HTERT RPE-1 (cell line): Measurements from ENCODE around the gene CEACAM19.
"Not testable (repeated sequence)": the region's sequence is repeated elsewhere in the genome, so short reads cannot be mapped to it uniquely, and the experiment has no call there.

ENCODE experiments used
- in situ Hi-C: fragments of 300-500 bp; cut with MboI; formaldehyde crosslinking; loops from 4 replicates; pipeline ENCODE4 v1.14.3; 2020; ENCODE audit warnings: low sequenced_read_pairs

The CEACAM19 gene

DNA sequence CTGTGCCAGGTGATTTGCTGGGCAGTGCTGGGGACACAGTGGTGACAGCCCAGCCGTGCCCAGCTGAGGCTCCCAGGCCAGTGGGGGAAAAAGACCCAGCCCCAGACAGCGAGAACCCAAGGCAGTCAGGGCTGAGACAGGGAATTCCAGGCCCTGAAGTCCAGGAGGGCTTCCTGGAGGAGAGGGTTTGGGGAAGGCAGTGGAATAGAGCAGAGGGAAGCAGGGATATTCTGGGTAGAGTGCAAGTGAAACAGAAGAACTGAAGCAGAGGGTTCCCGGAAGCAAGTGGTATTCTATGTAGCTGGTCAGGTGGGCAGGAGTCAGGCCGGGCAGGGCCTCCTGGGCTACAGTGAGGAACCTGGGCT, 26.4 kb downstream of the CEACAM19 start:
- in situ Hi-C loops, result no loop called here

DNA sequence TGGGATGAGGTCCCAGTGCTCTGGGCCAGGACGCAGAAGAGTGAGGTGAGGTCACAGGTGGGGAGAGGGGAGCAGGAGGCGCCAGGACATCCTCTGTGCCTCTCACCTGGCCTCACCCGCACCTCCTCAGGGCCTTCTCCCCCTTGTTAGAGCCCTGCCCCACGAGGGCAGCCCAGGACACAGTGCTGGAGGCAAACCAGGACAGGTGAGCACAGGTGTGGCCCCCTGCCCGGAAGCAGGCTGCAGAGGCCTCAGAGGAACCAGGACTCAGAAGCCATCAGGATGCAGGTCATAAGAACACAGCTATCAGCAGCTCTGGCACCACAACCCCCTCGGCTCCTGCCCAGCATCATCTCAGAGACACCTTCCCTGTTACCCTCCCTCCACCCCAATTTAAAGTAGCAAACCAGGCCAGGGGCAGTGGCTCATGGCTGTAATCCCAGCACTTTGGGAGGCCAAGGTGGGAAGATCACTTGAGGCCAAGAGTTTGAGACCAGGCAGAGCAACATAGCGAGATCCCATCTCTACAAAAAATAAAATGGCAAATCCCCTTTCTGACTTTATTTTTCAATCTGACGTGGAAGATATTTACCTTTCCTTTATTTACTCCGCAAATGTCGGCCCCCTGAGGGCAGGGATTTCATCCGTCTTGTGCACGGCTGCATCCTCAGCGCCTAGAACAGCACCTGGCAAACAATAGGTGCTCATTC, 27.4 kb downstream of the CEACAM19 start, which contains the start of gene CEACAM16:
TSS of gene CEACAM16 (plus strand) at position 660 of the 710 bp plus-strand sequence. CDS start 2,306 bp downstream, outside the sequence.
- in situ Hi-C loops, result no loop called here

DNA sequence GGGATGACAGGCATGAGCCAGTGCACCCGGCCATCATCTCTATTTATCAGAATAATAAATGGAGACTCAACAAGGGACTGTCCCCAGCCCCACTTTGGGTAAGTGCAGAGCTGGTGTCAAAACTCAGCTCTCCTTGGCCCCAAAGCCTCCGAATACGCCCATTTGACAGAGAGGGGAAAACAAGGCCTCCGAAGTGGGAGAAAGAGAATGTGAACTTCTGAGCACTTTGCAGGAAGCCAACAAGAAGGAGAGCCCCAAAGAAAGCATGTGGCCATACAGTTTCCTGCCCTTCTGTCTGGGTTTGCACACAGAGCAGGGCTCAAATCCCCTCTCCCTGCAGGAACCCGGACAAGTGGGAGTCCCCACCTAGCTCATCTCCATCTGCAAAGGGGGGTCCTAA, 29.3 kb downstream of the CEACAM19 start:
- in situ Hi-C loops, result no loop called here

DNA sequence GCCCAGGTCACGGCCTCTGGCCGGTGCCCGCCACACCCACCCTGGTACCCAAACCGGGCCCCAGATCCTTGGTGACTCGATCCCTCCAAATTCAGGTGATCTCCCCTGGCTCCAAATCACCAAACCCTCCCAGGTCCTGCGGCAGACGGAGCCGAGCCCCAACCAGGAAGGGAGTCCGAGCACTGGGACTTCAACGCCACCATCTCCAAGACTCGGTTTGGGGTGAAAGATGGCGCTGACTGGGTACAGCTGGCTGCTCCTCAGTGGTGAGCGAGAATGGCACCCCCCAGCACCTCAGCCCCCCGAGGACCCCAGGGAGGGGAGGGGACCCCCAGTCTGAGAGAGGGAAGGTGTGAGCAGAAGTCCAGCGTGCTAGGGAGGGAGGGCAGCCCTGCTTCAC, 29.9 kb downstream of the CEACAM19 start:
- in situ Hi-C loops, result no loop called here

DNA sequence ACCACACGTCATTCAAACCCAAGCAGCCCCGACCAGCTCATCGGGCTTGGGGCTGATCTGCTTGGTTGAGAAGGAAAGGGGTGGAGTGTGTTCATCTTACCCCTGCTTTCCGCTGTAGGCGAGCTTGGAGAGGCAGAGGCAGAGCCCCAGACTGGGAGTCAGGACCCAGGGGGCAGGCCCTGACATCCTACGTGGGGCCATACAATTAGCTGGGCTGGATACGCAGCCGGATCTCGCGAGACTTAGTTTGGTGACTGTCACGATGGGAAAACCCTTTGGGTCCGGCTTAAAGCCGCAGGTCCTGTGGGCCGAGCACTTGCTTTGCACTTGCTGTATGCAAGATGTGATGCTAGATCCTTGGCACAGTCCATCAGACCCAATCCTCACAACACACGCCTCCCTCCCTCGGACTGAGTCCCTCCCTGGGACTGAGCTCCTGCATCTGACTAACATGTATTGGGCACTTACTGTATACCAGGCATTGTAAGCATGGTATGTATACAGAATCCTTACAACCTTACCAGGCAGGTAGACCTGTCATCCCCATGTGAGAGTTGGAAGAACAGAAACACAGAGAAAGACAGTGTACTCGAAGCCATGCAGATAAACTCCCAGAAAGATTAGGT, 31.4 kb downstream of the CEACAM19 start:
- in situ Hi-C loops, result no loop called here

DNA sequence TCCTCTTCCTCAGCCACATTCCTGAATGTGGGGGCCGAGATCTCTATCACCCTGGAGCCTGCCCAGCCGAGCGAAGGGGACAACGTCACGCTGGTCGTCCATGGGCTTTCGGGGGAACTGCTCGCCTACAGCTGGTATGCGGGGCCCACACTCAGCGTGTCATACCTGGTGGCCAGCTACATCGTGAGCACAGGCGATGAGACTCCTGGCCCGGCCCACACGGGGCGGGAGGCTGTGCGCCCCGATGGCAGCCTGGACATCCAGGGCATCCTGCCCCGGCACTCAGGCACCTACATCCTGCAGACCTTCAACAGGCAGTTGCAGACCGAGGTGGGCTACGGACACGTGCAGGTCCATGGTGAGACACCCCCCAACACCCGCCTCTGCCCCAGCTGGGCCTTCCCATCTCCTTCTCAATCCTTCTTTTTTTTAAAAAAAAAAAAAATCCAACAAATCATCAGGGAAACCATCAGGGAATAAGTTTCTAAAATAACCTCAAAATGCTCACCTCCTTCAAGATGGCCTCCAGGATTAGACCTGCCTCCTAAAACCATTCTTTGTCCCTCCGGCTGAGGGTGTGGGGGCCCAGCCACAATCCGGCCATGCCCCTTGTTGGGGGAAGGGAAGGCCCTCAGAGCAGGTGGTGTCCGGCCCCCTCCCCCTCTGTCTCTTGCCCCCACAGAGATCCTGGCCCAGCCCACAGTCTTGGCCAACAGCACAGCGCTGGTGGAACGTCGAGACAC, 32.2 kb downstream of the CEACAM19 start:
- in situ Hi-C loops, result no loop called here

DNA sequence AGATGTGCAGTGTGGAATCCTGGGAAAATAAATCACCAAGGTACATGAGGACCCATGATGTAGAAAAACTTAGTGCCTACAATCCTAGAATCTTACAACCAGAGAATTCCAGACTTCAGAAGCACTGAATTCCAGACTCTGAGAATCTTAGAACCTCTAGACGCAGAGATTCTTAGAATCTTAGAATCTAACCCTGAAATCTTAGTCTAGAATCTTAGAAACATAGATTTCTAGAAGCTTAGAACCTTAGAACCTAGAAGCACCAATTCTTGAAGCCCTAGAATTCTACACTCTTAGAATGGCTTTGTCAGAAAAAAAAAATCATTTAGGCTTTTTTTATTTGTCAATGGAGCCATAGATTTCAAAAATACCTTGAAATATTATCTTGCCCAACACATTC, 33.7 kb downstream of the CEACAM19 start:
- in situ Hi-C loops, result no loop called here

DNA sequence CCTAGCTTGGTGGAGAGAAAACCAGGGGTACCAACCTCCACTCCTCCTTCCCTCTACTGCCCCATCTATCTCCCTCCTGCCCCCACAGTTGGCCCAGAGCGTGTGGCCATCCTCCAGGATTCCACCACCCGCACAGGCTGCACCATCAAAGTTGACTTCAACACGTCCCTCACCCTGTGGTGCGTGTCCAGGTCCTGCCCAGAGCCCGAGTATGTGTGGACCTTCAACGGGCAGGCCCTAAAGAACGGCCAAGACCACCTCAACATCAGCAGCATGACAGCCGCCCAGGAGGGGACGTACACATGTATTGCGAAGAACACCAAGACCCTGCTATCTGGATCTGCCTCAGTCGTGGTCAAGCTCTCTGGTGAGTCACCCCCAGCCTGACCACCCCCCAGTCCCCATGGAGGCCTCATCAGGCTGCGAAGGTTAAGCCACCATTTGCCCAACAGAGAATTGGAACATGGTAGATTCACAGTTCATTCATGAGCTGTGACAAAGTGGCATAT, 34.3 kb downstream of the CEACAM19 start:
- in situ Hi-C loops, result no loop called here

DNA sequence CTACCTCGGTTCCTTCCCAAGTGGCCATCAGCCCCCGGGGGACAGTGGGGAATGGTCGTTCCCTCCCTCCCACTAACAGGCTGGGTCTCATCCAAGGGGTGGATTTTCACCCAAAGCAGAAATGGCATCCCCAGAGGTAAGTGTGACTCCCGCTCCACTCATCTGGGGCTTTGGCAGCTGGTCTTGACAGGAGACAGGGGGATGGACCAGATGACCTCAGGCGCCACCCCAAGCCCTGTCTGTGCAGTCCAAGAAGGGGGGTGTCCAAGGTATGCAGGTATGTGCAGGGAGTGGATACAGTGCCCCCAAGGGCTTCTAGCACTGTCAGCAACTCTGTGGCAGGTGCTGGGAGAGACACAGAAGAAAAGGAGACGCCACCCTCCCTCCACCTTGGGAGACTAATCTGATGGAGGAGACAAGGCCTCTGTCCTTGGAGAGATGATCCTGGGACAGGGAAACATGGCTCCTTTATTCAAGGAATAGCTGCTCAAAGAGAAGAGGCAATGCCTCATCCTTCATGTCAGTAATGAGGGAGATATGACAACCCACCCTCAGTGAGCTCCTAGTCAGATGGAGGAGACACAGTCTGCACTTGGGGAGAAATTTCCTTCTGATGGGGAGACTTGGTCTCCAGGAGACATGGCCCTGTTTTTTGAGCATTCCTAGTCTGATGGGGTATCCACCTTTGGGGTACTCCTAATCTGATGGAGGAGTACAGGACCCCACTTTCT, 35.4 kb downstream of the CEACAM19 start:
- in situ Hi-C loops, result no loop called here

DNA sequence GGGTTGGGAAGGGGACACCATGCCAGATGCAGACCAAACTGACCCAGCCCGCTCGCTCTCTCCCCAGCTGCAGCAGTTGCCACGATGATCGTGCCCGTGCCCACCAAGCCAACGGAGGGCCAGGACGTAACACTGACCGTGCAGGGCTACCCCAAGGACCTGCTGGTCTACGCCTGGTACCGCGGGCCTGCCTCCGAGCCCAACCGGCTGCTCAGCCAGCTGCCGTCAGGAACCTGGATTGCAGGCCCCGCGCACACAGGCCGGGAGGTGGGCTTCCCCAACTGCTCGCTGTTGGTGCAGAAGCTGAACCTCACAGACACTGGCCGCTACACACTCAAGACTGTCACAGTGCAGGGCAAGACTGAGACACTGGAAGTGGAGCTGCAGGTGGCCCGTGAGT, 36.5 kb downstream of the CEACAM19 start:
- in situ Hi-C loops, result no loop called here

DNA sequence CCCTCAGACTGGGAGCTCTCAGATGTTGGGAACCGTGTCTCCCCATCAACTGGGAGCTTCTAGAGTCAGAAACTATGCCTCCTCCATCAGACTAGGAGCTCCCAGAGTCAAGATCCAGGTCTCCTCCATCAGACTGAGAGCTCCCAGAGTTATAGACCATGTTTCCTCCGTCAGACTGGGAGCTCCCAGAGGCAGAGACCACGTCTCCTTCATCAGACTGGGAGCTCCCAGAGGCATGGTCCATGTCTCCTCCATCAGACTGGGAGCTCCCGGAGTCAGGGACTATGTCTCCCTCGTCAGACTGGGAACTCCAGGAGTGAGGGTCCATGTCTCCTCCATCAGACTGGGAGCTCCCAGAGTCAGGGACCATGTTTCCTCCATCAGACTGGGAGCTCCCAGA, 37.7 kb downstream of the CEACAM19 start:
- in situ Hi-C loops, result no loop called here

DNA sequence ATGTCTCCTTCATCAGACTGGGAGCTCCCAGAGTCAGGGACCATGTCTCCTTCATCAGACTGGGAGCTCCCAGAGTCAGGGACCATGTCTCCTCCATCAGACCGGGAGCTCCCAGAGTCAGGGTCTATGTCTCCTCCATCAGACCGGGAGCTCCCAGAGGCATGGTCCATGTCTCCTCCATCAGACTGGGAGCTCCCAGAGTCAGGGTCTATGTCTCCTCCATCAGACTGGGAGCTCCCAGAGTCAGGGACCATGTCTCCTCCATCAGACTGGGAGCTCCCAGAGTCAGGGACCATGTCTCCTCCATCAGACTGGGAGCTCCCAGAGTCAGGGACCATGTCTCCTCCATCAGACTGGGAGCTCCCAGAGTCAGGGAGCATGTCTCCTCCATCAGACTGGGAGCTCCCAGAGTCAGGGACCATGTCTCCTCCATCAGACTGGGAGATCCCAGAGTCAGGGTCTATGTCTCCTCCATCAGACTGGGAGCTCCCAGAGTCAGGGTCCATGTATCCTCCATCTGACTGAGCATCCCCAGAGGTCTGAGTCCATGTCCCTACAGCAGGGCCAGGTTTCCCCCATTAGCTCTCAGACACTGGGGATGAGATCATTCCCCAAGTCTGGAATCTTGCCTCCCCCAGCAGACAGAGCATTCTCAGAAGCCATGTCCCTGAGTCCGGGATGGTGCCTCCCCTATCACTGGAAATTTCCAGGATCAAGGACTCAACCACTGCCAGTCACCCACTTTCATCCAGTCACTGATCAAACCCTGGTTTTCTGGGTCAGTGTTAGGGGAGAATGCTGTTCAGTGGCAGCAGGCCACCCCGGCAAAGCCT, 38.4 kb downstream of the CEACAM19 start:
- in situ Hi-C loops, result not testable (repeated sequence)

DNA sequence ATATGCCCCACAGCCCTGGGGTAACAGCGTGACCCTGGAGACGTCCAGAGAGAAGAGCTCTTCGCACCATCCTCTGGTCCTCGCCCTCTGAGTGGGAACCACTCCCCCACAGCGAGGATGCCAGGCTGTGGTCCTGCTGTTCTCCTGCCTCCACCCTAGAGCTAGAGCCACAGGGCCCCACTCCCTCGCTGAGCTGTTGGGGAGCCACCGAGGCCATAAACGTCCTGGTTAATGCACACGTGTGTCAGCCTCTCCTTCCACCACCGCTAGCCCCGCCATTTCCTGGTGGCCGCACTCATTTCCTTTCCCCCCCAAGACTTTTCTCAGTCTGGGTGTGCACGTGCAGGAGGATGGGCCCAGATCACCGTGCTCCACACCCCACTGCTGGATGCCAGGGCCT, 39.2 kb downstream of the CEACAM19 start:
- in situ Hi-C loops, result no loop called here

DNA sequence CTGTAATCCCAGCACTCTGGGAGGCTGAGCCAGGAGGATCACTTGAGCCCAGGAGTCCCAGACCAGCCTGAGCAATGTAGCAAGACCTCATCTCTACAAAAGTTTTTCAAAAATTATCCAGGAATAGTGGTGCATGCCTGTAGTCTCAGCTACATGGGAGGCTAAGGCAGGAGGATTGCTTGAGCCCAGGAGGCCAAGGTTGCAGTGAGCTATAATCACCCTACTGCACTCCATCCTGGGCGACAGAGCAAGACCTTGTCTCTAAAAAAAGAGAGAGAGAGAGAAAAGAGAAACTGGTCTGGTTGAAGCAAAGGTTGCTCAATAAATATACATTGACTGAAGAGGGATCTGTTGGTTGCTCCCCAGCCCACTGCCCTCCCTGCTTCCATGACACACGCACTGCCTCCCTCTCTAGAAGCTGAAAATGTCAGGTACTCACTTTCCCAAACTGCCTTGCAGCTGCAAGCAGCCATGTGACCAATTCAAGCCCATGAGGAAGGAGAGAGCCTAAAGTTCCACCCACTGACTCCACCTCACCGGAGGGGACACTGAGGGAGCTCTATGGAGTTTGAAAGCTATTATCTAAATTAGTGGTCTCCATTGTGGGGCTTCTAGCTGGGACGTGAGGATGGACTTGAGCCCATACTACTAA, 41.7 kb downstream of the CEACAM19 start:
- in situ Hi-C loops, result no loop called here

DNA sequence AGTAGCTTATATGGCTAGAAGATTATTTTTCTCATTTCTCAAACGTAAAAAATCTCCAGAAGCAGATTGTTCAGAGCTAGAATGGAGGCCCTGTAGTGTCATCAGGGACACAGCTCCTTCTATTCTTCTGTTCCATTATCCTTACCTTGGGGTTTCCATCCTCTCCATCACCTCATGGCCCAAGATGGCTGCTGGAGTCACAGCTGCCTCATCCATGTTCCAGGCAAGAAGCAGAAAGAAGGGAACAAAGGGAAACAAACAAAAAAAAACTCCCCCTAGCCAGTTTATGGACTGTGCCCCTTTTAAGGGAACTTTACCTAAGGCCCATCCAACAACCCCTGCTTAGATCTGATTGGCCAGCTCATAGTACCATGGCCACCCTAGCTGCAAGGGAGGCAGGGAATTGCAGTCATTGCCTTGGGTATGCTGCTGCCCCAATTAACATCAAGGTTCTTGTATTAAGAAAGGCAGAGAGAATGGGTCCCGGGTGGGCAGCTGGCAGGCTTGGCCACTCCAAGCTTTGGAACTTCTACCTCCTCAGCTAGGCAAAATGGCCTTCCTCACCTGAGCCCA, 43.4 kb downstream of the CEACAM19 start:
- in situ Hi-C loops, result no loop called here

DNA sequence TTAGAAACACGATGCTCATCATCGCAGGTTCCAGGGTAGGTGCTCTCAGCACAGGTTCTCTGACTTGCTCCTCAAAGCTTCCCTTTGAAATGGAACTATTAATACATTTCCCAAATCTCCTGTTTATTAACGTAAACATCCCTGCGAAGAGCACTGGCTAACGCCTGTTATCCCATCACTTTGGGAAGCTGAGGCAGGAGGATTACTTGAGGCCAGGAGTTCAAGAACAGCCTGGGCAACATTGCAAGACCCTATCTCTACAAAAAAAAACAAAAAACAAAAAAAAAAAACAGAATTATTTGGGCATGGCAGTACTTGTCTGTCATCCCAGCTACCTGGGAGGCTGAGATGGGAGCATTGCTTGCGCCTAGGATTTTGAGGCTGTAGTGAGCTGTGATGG, 46.3 kb downstream of the CEACAM19 start:
- in situ Hi-C loops, result no loop called here

DNA sequence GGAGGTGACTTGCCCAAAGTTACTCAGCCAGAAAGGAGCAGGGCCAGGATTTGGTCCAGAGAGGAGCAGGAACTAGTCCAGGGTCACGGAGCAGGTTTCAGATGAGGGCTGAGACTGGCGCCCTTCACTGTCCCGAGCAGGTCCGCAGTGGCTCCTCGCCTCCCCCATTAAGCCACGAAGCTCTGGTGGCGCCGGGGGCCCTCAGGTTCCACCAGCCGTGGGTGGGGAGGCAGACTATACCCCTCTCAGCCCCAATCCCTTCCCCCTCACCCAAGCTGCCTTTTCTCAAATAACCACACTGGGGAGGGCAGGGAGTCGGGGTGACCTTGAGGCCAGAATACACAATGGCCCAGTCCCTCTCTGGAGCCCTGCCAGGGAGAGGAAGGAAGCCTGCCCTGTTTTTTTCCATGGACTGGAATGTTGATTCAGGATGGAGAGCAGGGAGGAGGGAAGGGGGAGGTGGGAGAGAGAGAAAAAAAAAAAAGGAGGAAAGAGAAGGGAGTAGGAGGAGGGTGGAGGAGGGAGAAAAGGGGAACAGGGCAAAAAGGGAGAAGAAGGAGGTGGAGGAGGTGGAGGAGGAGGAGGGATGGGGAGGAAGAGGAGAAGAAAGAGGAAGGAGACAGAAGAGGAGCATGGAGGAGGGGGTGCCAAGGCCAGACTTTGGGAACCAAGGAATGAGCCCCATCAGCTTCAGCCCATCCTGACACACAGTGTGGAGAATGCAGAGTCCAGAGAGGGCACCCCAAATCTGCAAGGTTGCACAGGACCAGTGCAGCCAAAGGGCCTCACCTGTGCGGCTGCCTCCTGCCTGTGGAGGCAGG, 47.4 kb downstream of the CEACAM19 start:
- in situ Hi-C loops, result no loop called here

DNA sequence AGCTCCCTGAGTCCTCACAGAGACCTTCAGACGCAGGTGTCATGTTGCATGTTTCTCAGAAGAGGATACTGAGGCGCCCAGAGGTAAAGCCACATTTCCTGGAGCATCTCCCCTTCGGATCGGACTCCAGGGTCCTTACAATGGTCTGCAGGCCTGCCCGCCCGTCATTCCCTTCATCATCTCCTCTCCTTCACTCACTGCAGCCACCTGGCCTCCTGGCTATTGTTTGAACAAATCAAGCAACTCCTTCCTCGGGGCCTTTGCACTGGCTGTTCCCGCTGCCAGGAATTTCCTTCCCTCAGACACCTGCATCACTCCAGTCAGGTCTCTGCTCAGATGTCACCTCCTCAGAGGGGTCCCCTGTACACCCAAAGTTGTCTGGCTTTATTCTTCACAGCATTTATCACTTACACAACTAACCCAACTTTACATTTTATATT, 48.0 kb downstream of the CEACAM19 start:
- in situ Hi-C loops, result no loop called here

DNA sequence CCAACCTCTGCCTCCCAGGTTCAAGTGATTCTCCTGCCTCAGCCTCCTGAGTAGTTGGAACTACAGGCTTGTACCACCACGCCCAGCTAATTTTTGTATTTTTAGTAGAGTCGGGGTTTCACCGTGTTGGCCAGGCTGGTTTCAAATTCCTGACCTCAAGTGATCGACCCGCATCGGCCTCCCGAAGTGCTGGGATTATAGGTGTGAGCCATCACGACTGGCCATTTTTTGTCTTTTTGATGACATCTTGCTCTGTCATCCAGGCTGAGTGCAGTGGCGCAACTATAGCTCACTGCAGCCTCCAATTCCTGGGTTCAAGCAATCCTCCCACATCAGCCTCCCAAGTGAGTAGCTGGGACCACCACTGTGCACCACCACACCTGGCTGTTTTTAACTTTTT, 49.1 kb downstream of the CEACAM19 start:
- in situ Hi-C loops, result not testable (repeated sequence)
